Fibroblast of pulmonary artery (primary cell): ENCODE measurements around the gene OR4D1.

Experiments
- DNase-seq: peaks from one replicate; pipeline ENCODE4 v3.0.0-alpha.2; 2010; ENCODE audit warnings: low read depth
- H3K4me3 ChIP-seq: replicated peaks from 2 replicates; pipeline ENCODE4 v1.5.1; 2011; ENCODE audit warnings: low read depth, mild to moderate bottlenecking, control low read depth, low read length, moderate library complexity
- CTCF ChIP-seq: IDR thresholded peaks from 2 replicates; pipeline ENCODE4 v1.5.1; 2011; ENCODE audit warnings: mild to moderate bottlenecking, control low read depth, low read length, inconsistent platforms; ENCODE audit errors: missing control alignments

Gene OR4D1

GRCh38 chr17:58191241-58191896 lies 43.2 kb downstream of the OR4D1 start:
- no peak for TF ChIP-seq CTCF
- DNase-seq, result no peak
- no peak overlapping the region for H3K4me3 ChIP-seq

GRCh38 chr17:58192612-58193011 lies 44.4 kb downstream of the OR4D1 start, which contains the start of gene EPX:
Gene EPX, plus strand, starts transcription at chr17:58192726. Its CDS starts 121 bp downstream, at chr17:58192847.
- no peak within 1 kb of the TSS for H3K4me3 ChIP-seq
- no peak for DNase-seq
- no peak for TF ChIP-seq CTCF

- no peak for DNase-seq
- TF ChIP-seq CTCF, result no peak
- H3K4me3 ChIP-seq, result no peak overlapping the region
Observed at GRCh38 chr17:58193641-58194255, 45.6 kb downstream of the OR4D1 start.

GRCh38 chr17:58195518-58196123 lies 47.4 kb downstream of the OR4D1 start:
- no peak for DNase-seq
- H3K4me3 ChIP-seq, result no peak overlapping the region
- no peak for TF ChIP-seq CTCF

- DNase-seq, result no peak
- TF ChIP-seq CTCF, result no peak
- no peak overlapping the region for H3K4me3 ChIP-seq
Observed at GRCh38 chr17:58196610-58197009, 48.4 kb downstream of the OR4D1 start.

- TF ChIP-seq CTCF, result peak; percentile 57
Observed at GRCh38 chr17:58200024-58200633, 51.9 kb downstream of the OR4D1 start.

More at GRCh38 chr17:58200024-58200633, 51.9 kb downstream of the OR4D1 start:
- H3K4me3 ChIP-seq, result no peak overlapping the region
- peak; percentile 53 for DNase-seq
